Spleen (tissue), 11 donors: ENCODE data around the gene DAPK2. TPM values are rescaled to one million over a fixed set of nuclear protein-coding genes. Genes with fewer than 3 reads are reported as not detected.
"Not testable (repeated sequence)": the region's sequence is repeated elsewhere in the genome, so short reads cannot be mapped to it uniquely, and the experiment has no call there.

Experiments
- DNase-seq: peaks from one replicate; pipeline ENCODE4 v3.0.0-alpha.2; 2020
- H3K27ac ChIP-seq, 8 donors: fragments of 200-600 bp; sonication (generic) in 7 of 8; 1 replicate in 4 of 8; 2 replicates in 4 of 8; pipeline versions ENCODE4 v1.5.0 to v1.8.0; 2016 to 2021; ENCODE audit warnings: inconsistent platforms in 4 of 8, mild to moderate bottlenecking in 4 of 8, moderate library complexity in 1 of 8
- H3K27me3 ChIP-seq, 7 donors: fragments of 200-600 bp; sonication (generic) in 6 of 7; replicated peaks in 1 of 7; 1 replicate in 4 of 7; 2 replicates in 3 of 7; pipeline versions ENCODE4 v1.5.0 to v1.8.0; 2016 to 2021; ENCODE audit warnings: inconsistent platforms in 3 of 7, mild to moderate bottlenecking in 1 of 7
- H3K36me3 ChIP-seq, 6 donors: fragments of 200-600 bp; sonication (generic) in 5 of 6; 1 replicate in 4 of 6; 2 replicates in 2 of 6; pipeline versions ENCODE4 v1.5.0 to v1.8.0; 2016 to 2021; ENCODE audit warnings: inconsistent platforms in 2 of 6
- H3K4me1 ChIP-seq, 6 donors: fragments of 200-600 bp; sonication (generic) in 5 of 6; 1 replicate in 3 of 6; 2 replicates in 3 of 6; pipeline versions ENCODE4 v1.5.0 to v1.8.0; 2016 to 2021; ENCODE audit warnings: inconsistent platforms in 3 of 6
- H3K4me3 ChIP-seq, 8 donors: fragments of 200-600 bp; sonication (generic) in 7 of 8; 1 replicate in 4 of 8; 2 replicates in 4 of 8; pipeline versions ENCODE4 v1.5.0 to v1.8.0; 2016 to 2021; ENCODE audit warnings: inconsistent platforms in 4 of 8, mild to moderate bottlenecking in 4 of 8, moderate library complexity in 2 of 8
- H3K9me3 ChIP-seq, 8 donors: fragments of 200-600 bp; sonication (generic) in 7 of 8; 1 replicate in 4 of 8; 2 replicates in 4 of 8; pipeline versions ENCODE4 v1.5.0 to v1.8.0; 2016 to 2021; ENCODE audit warnings: inconsistent platforms in 4 of 8
- CTCF ChIP-seq, 11 experiments: fragments of 200-600 bp in 7 of 11; fragments of 450-650 bp in 4 of 11; sonication (generic) in 4 of 11; IDR thresholded peaks in 8 of 11; conservative IDR thresholded peaks in 3 of 11; 1 replicate in 7 of 11; 2 replicates in 4 of 11; pipeline versions ENCODE4 v1.4.0 to v1.8.0; 2016 to 2021; ENCODE audit warnings: antibody characterized with exemption in 11 of 11, inconsistent platforms in 4 of 11, mild to moderate bottlenecking in 1 of 11
- POLR2A ChIP-seq, 3 donors: fragments of 450-650 bp; IDR thresholded peaks; one replicate each; pipeline ENCODE4 v1.5.1; 2017; ENCODE audit warnings: antibody characterized with exemption in 3 of 3, mild to moderate bottlenecking in 1 of 3
- POLR2AphosphoS5 ChIP-seq, 3 donors: sonication (generic); formaldehyde crosslinking; IDR thresholded peaks; one replicate each; pipeline ENCODE4 v1.5.1; 2017; ENCODE audit warnings: antibody characterized with exemption in 3 of 3
- WGBS, 5 donors: extraction: QIAGEN DNeasy Blood & Tissue Kit in 3 of 5; methylation state at CpG; one replicate each; pipeline versions ENCODE4 v1.1.5 to v1.1.7; 2013 to 2018; 5-methylcytosine and 5-hydroxymethylcytosine counted together
- intact Hi-C: fragments of 100-400 bp; cut with DNase I; formaldehyde crosslinking; loops from one replicate; pipeline ENCODE4 v1.15.0; 2023; ENCODE audit warnings: low total_unique reads
- polyA plus RNA-seq, 3 donors: library from polyadenylated mRNA; stranded (reverse); fragments of 200-250 nt; gene quantifications; one replicate each; pipeline ENCODE4 v1.2.1, GENCODE V29; 2013
- total RNA-seq, 7 donors: library from RNA; depleted of rRNA in 3 of 7; stranded (reverse); fragments of >200 nt in 3 of 7; fragmentation: NEBNext Ultra II Directional in 4 of 7; extraction: Animal tissue kit (Norgen Biotek cat#: 25700) in 4 of 7; gene quantifications; one replicate each; pipeline versions ENCODE4 v1.1.0 to v1.2.1, GENCODE V29; 2016 to 2021
- donor health status: healthy with polysubstance abuse.
- donor health status: DM: no; HTN: no; CAD: no; lungs with moderate emphysema.
- donor health status: DM: no; HTN: no; CAD: no.
- donor health status: Bipolar disorder and iron deficiency.
- donor health status: healthy.
- donor health status: DM: no; HTN: no; CAD: no.
- donor health status: DM: yes; HTN: yes; CAD: no.

The DAPK2 gene
- total and polyA plus RNA-seq, 10 donors, result 4.9 to 38.3 (median 15.5) TPM

GRCh38 chr15:63904042-63904441, 142.2 kb downstream of the DAPK2 start:
- 81 to 85% (median 82%) methylated on average over 4 of the region's 4 CpGs for WGBS, 5 donors
- Histone ChIP-seq H3K4me3 (no peak overlapping the region), H3K4me1 (peaks cover 15 to 98% (median 59%) of the 10 kb centered on the region in 6 donors), H3K36me3 (peaks cover 0 to 23% (median 0%) of the 10 kb centered on the region in 6 donors), H3K27ac (no peak overlapping the region), H3K9me3 (no peaks in the 10 kb centered on the region), H3K27me3 (no peaks in the 10 kb centered on the region)
- intact Hi-C loops, result no loop called here
- no peak for DNase-seq
- TF ChIP-seq POLR2AphosphoS5 (IDR thresholded peaks at IDR 0.05) (no peak), CTCF (IDR thresholded peaks at IDR 0.05 in 8 of 11, conservative IDR thresholded peaks at IDR 0.05 in 3 of 11) (no peak), POLR2A (IDR thresholded peaks at IDR 0.05) (no peak)

DNA sequence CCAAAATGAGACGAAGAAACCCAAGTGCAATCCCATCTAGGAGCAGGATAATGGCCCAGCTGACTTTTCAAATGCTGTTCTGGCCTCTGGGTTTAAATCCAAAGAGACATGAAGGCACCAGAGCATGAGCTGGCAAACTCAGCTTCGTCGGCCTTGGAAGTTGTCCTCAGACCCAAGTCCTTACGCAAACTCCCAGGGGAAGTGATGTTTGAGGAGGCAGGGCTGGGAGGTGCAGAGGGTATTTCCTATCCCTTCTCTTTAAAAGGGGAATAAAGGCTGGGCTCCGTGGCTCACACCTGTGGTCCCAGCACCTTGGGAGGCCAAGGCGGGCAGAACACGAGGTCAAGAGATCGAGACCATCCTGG, 143.6 kb downstream of the DAPK2 start:
- Histone ChIP-seq H3K36me3 (peaks cover 0 to 9% (median 0%) of the 10 kb centered on the region in 6 donors), H3K27ac (peak overlapping the region in 3 of 8 donors; percentile 8 to 39 (median 30)), H3K9me3 (no peaks in the 10 kb centered on the region), H3K4me1 (peaks cover 17 to 98% (median 64%) of the 10 kb centered on the region in 6 donors), H3K4me3 (no peak overlapping the region), H3K27me3 (no peaks in the 10 kb centered on the region)
- WGBS, 5 donors, result 60 to 68% (median 67%) methylated on average over 8 of the region's 8 CpGs
- intact Hi-C loops, result no loop called here
- no peak for TF ChIP-seq CTCF (IDR thresholded peaks at IDR 0.05 in 8 of 11, conservative IDR thresholded peaks at IDR 0.05 in 3 of 11)
- no peak for TF ChIP-seq POLR2A (IDR thresholded peaks at IDR 0.05)
- DNase-seq, result no peak

- WGBS, 5 donors, result 47 to 62% (median 53%) methylated on average over 3 of the region's 3 CpGs
- intact Hi-C loops, result no loop called here
- Histone ChIP-seq H3K27ac (peak overlapping the region in 3 of 8 donors; percentile 8 to 39 (median 30)), H3K4me3 (no peak overlapping the region), H3K9me3 (no peaks in the 10 kb centered on the region), H3K4me1 (peaks cover 20 to 98% (median 67%) of the 10 kb centered on the region in 6 donors), H3K36me3 (peaks cover 0 to 4% (median 0%) of the 10 kb centered on the region in 6 donors), H3K27me3 (no peaks in the 10 kb centered on the region)
- DNase-seq, result no peak
- TF ChIP-seq POLR2AphosphoS5 (IDR thresholded peaks at IDR 0.05) (no peak), CTCF (IDR thresholded peaks at IDR 0.05 in 8 of 11, conservative IDR thresholded peaks at IDR 0.05 in 3 of 11) (no peak), POLR2A (IDR thresholded peaks at IDR 0.05) (no peak)
These were observed 144.2 kb downstream of the DAPK2 start for GRCh38 chr15:63901912-63902670.

DNA sequence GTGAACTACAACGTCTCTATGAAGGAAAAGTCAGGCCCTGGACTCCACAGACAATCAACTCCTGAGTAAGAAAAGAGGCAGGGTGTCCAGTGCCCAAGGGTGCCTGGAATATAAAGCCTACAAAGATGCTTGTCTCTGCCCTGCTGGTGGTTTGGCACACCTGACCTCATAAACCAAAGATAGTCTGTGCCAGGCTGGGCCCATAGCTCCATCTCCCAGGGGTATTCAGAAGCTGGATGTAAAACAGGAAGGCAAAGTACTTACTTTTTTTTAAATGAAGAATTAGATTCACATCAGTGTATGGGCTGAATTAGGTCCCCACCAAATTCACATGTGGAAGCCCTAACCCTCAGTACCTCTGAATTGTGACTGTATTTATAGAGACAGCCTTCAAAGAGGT, 146.0 kb downstream of the DAPK2 start:
- Histone ChIP-seq H3K4me3 (no peak overlapping the region), H3K36me3 (no peaks in the 10 kb centered on the region), H3K27me3 (no peaks in the 10 kb centered on the region), H3K4me1 (peaks cover 9 to 98% (median 68%) of the 10 kb centered on the region in 6 donors), H3K27ac (peak overlapping the region in 2 of 8 donors; percentile 69 to 73), H3K9me3 (no peaks in the 10 kb centered on the region)
- TF ChIP-seq POLR2AphosphoS5 (IDR thresholded peaks at IDR 0.05) (no peak), POLR2A (IDR thresholded peaks at IDR 0.05) (no peak), CTCF (IDR thresholded peaks at IDR 0.05 in 8 of 11, conservative IDR thresholded peaks at IDR 0.05 in 3 of 11) (no peak)
- 55 to 83% (median 73%) methylated on average over 1 of the region's 1 CpG for WGBS, 5 donors
- intact Hi-C loops, result no loop called here
- DNase-seq, result no peak

DNA sequence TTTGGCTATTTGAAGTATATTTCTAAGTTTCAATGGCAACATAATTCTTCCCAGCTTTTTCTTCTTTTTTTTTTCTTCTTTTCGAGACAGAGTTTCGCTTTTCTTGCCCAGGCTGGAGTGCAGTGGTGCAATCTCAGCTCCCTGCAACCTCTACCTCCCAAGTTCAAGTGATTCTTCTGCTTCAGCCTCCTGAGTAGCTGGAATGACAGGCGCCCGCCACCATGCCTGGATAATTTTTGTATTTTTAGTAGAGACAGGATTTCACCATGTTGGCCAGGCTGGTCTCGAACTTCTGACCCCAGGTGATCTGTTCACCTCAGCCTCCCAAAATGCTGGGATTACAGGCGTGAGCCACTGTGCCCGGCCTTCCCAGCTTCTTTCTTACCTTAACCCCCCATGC, 146.7 kb downstream of the DAPK2 start:
- H3K4me3 ChIP-seq, H3K27me3 ChIP-seq, H3K9me3 ChIP-seq, H3K36me3 ChIP-seq: not testable (repeated sequence)
- H3K27ac ChIP-seq, result peak overlapping the region in 7 of 8 donors; percentile 31 to 73 (median 64)
- WGBS, 5 donors, result 74 to 90% (median 76%) methylated on average over 7 of the region's 7 CpGs
- H3K4me1 ChIP-seq, result peaks cover 9 to 98% (median 68%) of the 10 kb centered on the region in 6 donors
- intact Hi-C loops, result loop anchor here (10.0 kb wide), 2 partner anchors 65 to 145 kb away; partner anchors contain the start of gene HERC1
- peak; percentile 16 for DNase-seq
